DOHH2 (cell line): ENCODE results near the gene AFF2.

Experiments
- H3F3A ChIP-seq: fragments of 200-600 bp; sonication (generic), shearing (Covaris generic); 2 replicates; pipeline ENCODE4 v1.6.0; 2016; ENCODE audit warnings: antibody characterized with exemption, mild to moderate bottlenecking; ENCODE audit not compliant: control insufficient read depth, insufficient read depth
- H3K27ac ChIP-seq: fragments of 200-600 bp; sonication (generic); 2 replicates; pipeline ENCODE4 v1.5.1; 2014; ENCODE audit warnings: low read depth, mild to moderate bottlenecking, low read length, moderate library complexity
- H3K27me3 ChIP-seq: fragments of 200-600 bp; sonication (generic); 2 replicates; pipeline ENCODE4 v1.6.1; 2014; ENCODE audit warnings: mild to moderate bottlenecking, low read length, mixed read lengths; ENCODE audit not compliant: control insufficient read depth
- H3K36me3 ChIP-seq: fragments of 200-600 bp; sonication (generic); 2 replicates; pipeline ENCODE4 v1.6.1; 2014; ENCODE audit warnings: mild to moderate bottlenecking, low read length, moderate library complexity, mixed read lengths; ENCODE audit not compliant: control insufficient read depth
- H3K4me1 ChIP-seq: fragments of 200-600 bp; sonication (generic); 2 replicates; pipeline ENCODE4 v1.6.1; 2014; ENCODE audit warnings: mild to moderate bottlenecking, low read length, mixed read lengths; ENCODE audit not compliant: control insufficient read depth
- H3K4me2 ChIP-seq: fragments of 200-600 bp; sonication (generic); 2 replicates; pipeline ENCODE4 v1.6.0; 2014; ENCODE audit warnings: mild to moderate bottlenecking, low read length, moderate library complexity
- H3K4me3 ChIP-seq: fragments of 200-600 bp; sonication (generic); 2 replicates; pipeline ENCODE4 v1.5.1; 2014; ENCODE audit warnings: mild to moderate bottlenecking, low read length, mixed read lengths
- H3K79me2 ChIP-seq: fragments of 200-600 bp; sonication (generic); 2 replicates; pipeline ENCODE4 v1.6.1; 2014; ENCODE audit warnings: mild to moderate bottlenecking, low read length, mixed read lengths; ENCODE audit not compliant: control insufficient read depth
- H3K9me2 ChIP-seq: fragments of 200-600 bp; sonication (generic); replicated peaks from 2 replicates; pipeline ENCODE4 v1.6.1; 2014; ENCODE audit warnings: mild to moderate bottlenecking, low read length, mixed read lengths; ENCODE audit not compliant: control insufficient read depth
- H3K9me3 ChIP-seq: fragments of 200-600 bp; sonication (generic); 2 replicates; pipeline ENCODE4 v1.6.1; 2014; ENCODE audit warnings: antibody characterized with exemption, low read length, mixed read lengths; ENCODE audit not compliant: control insufficient read depth, insufficient read depth
- H4K20me1 ChIP-seq: fragments of 200-600 bp; sonication (generic); 2 replicates; pipeline ENCODE4 v1.6.0; 2014; ENCODE audit warnings: low read depth, mild to moderate bottlenecking, antibody characterized with exemption, low read length, moderate library complexity; ENCODE audit not compliant: control insufficient read depth, insufficient read depth
- EZH2phosphoT487 ChIP-seq: fragments of 200-600 bp; sonication (generic); IDR thresholded peaks from 2 replicates; pipeline ENCODE4 v1.6.1; 2017; ENCODE audit warnings: borderline replicate concordance, mild to moderate bottlenecking, antibody characterized with exemption, low read length, moderate library complexity, mixed read lengths
- TF ChIP-seq, protein P1 (sequence below): fragments of 200-600 bp; sonication (generic); IDR thresholded peaks from one replicate; pipeline ENCODE4 v1.5.1; 2014; ENCODE audit warnings: antibody characterized with exemption, mild to moderate bottlenecking, low read depth, low read length; ENCODE audit not compliant: poor library complexity, severe bottlenecking

The AFF2 gene

DNA sequence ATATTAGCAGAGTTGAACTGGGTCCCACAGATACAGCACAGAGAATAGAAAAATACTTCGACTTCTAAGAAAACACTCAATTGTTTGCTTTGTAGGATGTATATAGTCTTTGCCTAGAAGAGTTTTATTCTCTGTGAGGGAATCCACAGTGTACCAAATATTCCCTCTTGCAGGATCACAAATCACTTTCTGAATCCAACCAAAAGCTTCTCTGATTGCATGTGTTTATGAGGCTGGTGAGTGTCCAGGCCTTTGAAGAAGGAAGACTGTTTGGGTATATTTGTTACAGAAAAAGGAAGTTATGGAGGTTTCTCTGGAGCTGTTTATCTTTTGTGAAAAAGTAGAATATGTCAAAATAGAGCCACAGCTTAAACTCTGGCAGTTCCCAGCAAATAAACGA is 423.2 kb downstream of the AFF2 start:
- TF ChIP-seq EZH2phosphoT487 = no peak
- TF ChIP-seq, protein P1, sequence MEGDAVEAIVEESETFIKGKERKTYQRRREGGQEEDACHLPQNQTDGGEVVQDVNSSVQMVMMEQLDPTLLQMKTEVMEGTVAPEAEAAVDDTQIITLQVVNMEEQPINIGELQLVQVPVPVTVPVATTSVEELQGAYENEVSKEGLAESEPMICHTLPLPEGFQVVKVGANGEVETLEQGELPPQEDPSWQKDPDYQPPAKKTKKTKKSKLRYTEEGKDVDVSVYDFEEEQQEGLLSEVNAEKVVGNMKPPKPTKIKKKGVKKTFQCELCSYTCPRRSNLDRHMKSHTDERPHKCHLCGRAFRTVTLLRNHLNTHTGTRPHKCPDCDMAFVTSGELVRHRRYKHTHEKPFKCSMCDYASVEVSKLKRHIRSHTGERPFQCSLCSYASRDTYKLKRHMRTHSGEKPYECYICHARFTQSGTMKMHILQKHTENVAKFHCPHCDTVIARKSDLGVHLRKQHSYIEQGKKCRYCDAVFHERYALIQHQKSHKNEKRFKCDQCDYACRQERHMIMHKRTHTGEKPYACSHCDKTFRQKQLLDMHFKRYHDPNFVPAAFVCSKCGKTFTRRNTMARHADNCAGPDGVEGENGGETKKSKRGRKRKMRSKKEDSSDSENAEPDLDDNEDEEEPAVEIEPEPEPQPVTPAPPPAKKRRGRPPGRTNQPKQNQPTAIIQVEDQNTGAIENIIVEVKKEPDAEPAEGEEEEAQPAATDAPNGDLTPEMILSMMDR = no peak
- H3K79me2 ChIP-seq = no peaks in the 10 kb centered on the region

DNA sequence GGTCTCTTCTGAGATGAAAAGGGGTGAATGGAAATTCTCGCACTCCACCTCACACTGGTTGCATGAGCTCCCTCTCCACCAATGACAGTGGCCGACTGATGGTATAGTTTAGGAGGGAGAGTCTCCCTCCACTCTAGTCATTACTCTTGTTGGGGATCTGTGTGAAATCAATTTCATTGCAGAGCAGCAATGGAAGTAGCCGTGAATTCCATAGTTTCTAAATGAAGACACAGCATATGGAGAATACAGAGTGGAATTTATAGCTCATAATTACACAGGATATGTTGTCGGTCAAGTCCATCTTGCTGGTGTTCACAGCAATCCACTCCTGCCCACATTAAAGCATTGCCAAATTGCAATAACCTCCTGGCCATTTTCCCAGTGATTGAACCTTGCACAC is 426.0 kb downstream of the AFF2 start:
- H3K4me2 ChIP-seq = no peak overlapping the region
- no peak for TF ChIP-seq EZH2phosphoT487
- TF ChIP-seq, protein P1 = no peak
- H3K79me2 ChIP-seq = no peaks in the 10 kb centered on the region

More for the DNA sequence above, 423.2 kb downstream of the AFF2 start:
- Histone ChIP-seq H3K27ac (no peak overlapping the region), H3K36me3 (no peaks in the 10 kb centered on the region; the same call in 1 of the 2 replicates), H3F3A (no peaks in the 10 kb centered on the region), H3K4me1 (no peaks in the 10 kb centered on the region), H4K20me1 (no peaks in the 10 kb centered on the region), H3K9me2 (no peaks in the 10 kb centered on the region), H3K4me3 (no peak overlapping the region), H3K4me2 (no peak overlapping the region), H3K27me3 (no peaks in the 10 kb centered on the region), H3K9me3 (no peaks in the 10 kb centered on the region)

DNA sequence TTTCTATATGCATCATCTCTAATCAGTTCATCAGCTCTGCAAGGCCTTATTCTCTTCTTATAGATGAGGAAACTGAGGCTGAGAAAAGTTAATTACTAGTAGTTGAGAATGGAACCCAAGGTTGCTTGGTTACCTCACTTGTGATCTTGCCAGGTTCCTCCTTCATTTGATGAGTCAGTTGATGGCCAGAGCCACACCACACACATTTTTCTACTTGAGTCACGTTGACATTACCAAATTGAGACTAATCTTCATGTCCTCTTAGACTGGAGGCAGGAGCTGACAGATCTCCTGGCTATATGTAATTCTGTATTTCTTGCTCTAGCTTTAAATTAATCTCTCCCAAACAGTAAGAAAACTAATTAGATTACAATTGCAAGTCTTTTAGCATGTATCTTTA is 428.4 kb downstream of the AFF2 start:
- no peak overlapping the region for H3K4me2 ChIP-seq
- no peaks in the 10 kb centered on the region for H3K79me2 ChIP-seq
- no peak overlapping the region for H3K27ac ChIP-seq
- no peaks in the 10 kb centered on the region for H3K4me1 ChIP-seq
- H3K9me3 ChIP-seq = no peaks in the 10 kb centered on the region
- no peaks in the 10 kb centered on the region for H3K27me3 ChIP-seq
- no peaks in the 10 kb centered on the region for H3K36me3 ChIP-seq
- H3K4me3 ChIP-seq = no peak overlapping the region
- H4K20me1 ChIP-seq = no peaks in the 10 kb centered on the region
- H3K9me2 ChIP-seq = no peaks in the 10 kb centered on the region
- H3F3A ChIP-seq = no peaks in the 10 kb centered on the region
- TF ChIP-seq, protein P1 = no peak
- TF ChIP-seq EZH2phosphoT487 = no peak

More for the DNA sequence above, 426.0 kb downstream of the AFF2 start:
- Histone ChIP-seq H3K27me3 (no peaks in the 10 kb centered on the region), H4K20me1 (no peaks in the 10 kb centered on the region), H3K9me2 (no peaks in the 10 kb centered on the region), H3K4me1 (no peaks in the 10 kb centered on the region), H3K36me3 (no peaks in the 10 kb centered on the region; the same call in 1 of the 2 replicates), H3K9me3 (no peaks in the 10 kb centered on the region), H3K4me3 (no peak overlapping the region), H3F3A (no peaks in the 10 kb centered on the region), H3K27ac (no peak overlapping the region)
